Uterus (tissue), 2 donors: ENCODE data around the gene ADA.

Experiments
- POLR2A ChIP-seq, 2 donors: fragments of 450-650 bp; IDR thresholded peaks; one replicate each; pipeline ENCODE4 v1.6.1; 2016; ENCODE audit warnings: antibody characterized with exemption in 2 of 2, mild to moderate bottlenecking in 1 of 2, moderate library complexity in 1 of 2
- TF ChIP-seq, protein P1 (sequence below), 4 experiments: fragments of 200-600 bp in 2 of 4; fragments of 450-650 bp in 2 of 4; sonication (generic) in 2 of 4; IDR thresholded peaks; one replicate each; pipeline ENCODE4 v1.5.1; 2016 to 2019; ENCODE audit warnings: antibody characterized with exemption in 4 of 4, mild to moderate bottlenecking in 2 of 4, moderate library complexity in 1 of 4

GRCh38 chr20:44640522-44640921, 11.0 kb downstream of the ADA start:
- TF ChIP-seq, protein P1, sequence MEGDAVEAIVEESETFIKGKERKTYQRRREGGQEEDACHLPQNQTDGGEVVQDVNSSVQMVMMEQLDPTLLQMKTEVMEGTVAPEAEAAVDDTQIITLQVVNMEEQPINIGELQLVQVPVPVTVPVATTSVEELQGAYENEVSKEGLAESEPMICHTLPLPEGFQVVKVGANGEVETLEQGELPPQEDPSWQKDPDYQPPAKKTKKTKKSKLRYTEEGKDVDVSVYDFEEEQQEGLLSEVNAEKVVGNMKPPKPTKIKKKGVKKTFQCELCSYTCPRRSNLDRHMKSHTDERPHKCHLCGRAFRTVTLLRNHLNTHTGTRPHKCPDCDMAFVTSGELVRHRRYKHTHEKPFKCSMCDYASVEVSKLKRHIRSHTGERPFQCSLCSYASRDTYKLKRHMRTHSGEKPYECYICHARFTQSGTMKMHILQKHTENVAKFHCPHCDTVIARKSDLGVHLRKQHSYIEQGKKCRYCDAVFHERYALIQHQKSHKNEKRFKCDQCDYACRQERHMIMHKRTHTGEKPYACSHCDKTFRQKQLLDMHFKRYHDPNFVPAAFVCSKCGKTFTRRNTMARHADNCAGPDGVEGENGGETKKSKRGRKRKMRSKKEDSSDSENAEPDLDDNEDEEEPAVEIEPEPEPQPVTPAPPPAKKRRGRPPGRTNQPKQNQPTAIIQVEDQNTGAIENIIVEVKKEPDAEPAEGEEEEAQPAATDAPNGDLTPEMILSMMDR (IDR thresholded peaks at IDR 0.05) = no peak
- TF ChIP-seq POLR2A (IDR thresholded peaks at IDR 0.05) = no peak
